Neural cell (in vitro differentiated cells): ENCODE results near the gene ZNF514. TPM values are rescaled to one million over a fixed set of nuclear protein-coding genes. Genes with fewer than 3 reads are reported as not detected.
A peak's percentile ranks its signal among the peaks of the same experiment; 100 is the strongest.

Experiments used
- H2AFZ ChIP-seq: fragments of 200-600, 300-800 bp; sonication (generic), shearing (Covaris generic); 2 replicates; pipeline ENCODE4 v1.6.0; 2014; ENCODE audit warnings: low read depth, mild to moderate bottlenecking, antibody characterized with exemption, low read length, moderate library complexity
- H3F3A ChIP-seq: fragments of 200-600 bp; shearing (Covaris generic); 2 replicates; pipeline ENCODE4 v1.6.1; 2016; ENCODE audit warnings: mild to moderate bottlenecking, moderate library complexity, mixed read lengths, antibody characterized with exemption, low read length; ENCODE audit not compliant: insufficient read depth, poor library complexity, severe bottlenecking
- H3K27ac ChIP-seq: fragments of 200-600, 300-800 bp; sonication (generic), shearing (Covaris generic); 2 replicates; pipeline ENCODE4 v1.5.1; 2014; ENCODE audit warnings: mild to moderate bottlenecking, low read length, moderate library complexity
- H3K27me3 ChIP-seq: fragments of 300-800, 200-600 bp; sonication (generic), shearing (Covaris generic); 2 replicates; pipeline ENCODE4 v1.6.0; 2014; ENCODE audit warnings: mild to moderate bottlenecking, low read depth, low read length, moderate library complexity; ENCODE audit not compliant: insufficient read depth
- H3K36me3 ChIP-seq: fragments of 300-800, 200-600 bp; sonication (generic), shearing (Covaris generic); 2 replicates; pipeline ENCODE4 v1.5.1; 2014; ENCODE audit warnings: mild to moderate bottlenecking, antibody characterized with exemption, low read length, moderate library complexity; ENCODE audit not compliant: insufficient read depth
- H3K4me2 ChIP-seq: fragments of 300-800, 200-600 bp; sonication (generic), shearing (Covaris generic); 2 replicates; pipeline ENCODE4 v1.6.0; 2014; ENCODE audit warnings: mild to moderate bottlenecking, low read length
- H3K4me3 ChIP-seq: fragments of 300-800, 200-600 bp; sonication (generic), shearing (Covaris generic); 2 replicates; pipeline ENCODE4 v1.5.1; 2014; ENCODE audit warnings: mild to moderate bottlenecking, low read length, moderate library complexity
- H3K79me2 ChIP-seq: fragments of 200-600 bp; shearing (Covaris generic); replicated peaks from 2 replicates; pipeline ENCODE4 v1.6.0; 2014; ENCODE audit warnings: mild to moderate bottlenecking, low read length, moderate library complexity; ENCODE audit not compliant: insufficient read depth
- H3K9ac ChIP-seq: fragments of 300-800, 200-600 bp; sonication (generic), shearing (Covaris generic); 2 replicates; pipeline ENCODE4 v1.6.1; 2016; ENCODE audit warnings: mild to moderate bottlenecking, low read length, mixed read lengths
- H3K9me2 ChIP-seq: fragments of 200-600 bp; shearing (Covaris generic); 2 replicates; pipeline ENCODE4 v1.6.1; 2016; ENCODE audit warnings: mild to moderate bottlenecking, low read length, mixed read lengths; ENCODE audit not compliant: insufficient read depth
- H3K9me3 ChIP-seq: fragments of 200-600, 300-800 bp; sonication (generic), shearing (Covaris generic); 2 replicates; pipeline ENCODE4 v1.6.1; 2016; ENCODE audit warnings: mild to moderate bottlenecking, mixed run types, low read length, moderate library complexity, mixed read lengths
- H4K20me1 ChIP-seq: fragments of 200-600 bp; shearing (Covaris generic); 2 replicates; pipeline ENCODE4 v1.6.1; 2016; ENCODE audit warnings: mild to moderate bottlenecking, mixed run types; ENCODE audit not compliant: insufficient read depth
- CTCF ChIP-seq: fragments of 450-650 bp; IDR thresholded peaks from 2 replicates; pipeline ENCODE4 v1.5.1; 2014; ENCODE audit warnings: antibody characterized with exemption, mild to moderate bottlenecking, moderate library complexity; ENCODE audit not compliant: poor library complexity, severe bottlenecking
- EP300 ChIP-seq: fragments of 450-650 bp; conservative IDR thresholded peaks from 2 replicates; pipeline ENCODE4 v1.6.1; 2014; ENCODE audit warnings: antibody characterized with exemption, mild to moderate bottlenecking, moderate library complexity; ENCODE audit not compliant: poor library complexity, severe bottlenecking
- EZH2 ChIP-seq: fragments of 200-600, 300-800 bp; shearing (Covaris generic), sonication (generic); IDR thresholded peaks from 2 replicates; pipeline ENCODE4 v1.6.1; 2014; ENCODE audit warnings: antibody characterized with exemption, low read length, borderline replicate concordance, mild to moderate bottlenecking; ENCODE audit not compliant: insufficient read depth, poor library complexity, severe bottlenecking
- MXI1 ChIP-seq: fragments of 450-650 bp; conservative IDR thresholded peaks from 2 replicates; pipeline ENCODE4 v1.6.1; 2014; ENCODE audit warnings: antibody characterized with exemption, mild to moderate bottlenecking; ENCODE audit not compliant: poor library complexity, severe bottlenecking
- POLR2AphosphoS5 ChIP-seq: IDR thresholded peaks from 2 replicates; pipeline ENCODE4 v1.6.1; 2012
- RAD21 ChIP-seq: fragments of 450-650 bp; conservative IDR thresholded peaks from 2 replicates; pipeline ENCODE4 v1.6.1; 2014; ENCODE audit warnings: antibody characterized with exemption, mild to moderate bottlenecking, moderate library complexity
- REST ChIP-seq: IDR thresholded peaks from 2 replicates; pipeline ENCODE4 v1.6.1; 2012; ENCODE audit warnings: borderline replicate concordance
- SMC3 ChIP-seq: fragments of 450-650 bp; conservative IDR thresholded peaks from 2 replicates; pipeline ENCODE4 v1.6.1; 2014; ENCODE audit warnings: antibody characterized with exemption, mild to moderate bottlenecking, moderate library complexity; ENCODE audit not compliant: poor library complexity
- TAF1 ChIP-seq: IDR thresholded peaks from 2 replicates; pipeline ENCODE4 v1.6.1; 2012; ENCODE audit warnings: low read depth
- polyA plus RNA-seq: library from polyadenylated mRNA; depleted of rRNA; stranded (reverse); fragments of >200 nt; gene quantifications from 2 replicates; pipeline ENCODE4 v1.2.3, GENCODE V29; 2014

Gene ZNF514
- polyA plus RNA-seq, 1 donor from 2014 or later, result 32.8 TPM

GRCh38 chr2:95121093-95121406, 38.6 kb downstream of the ZNF514 start:
- H3K9me2 ChIP-seq, result no peaks in the 10 kb centered on the region
- H3K27ac ChIP-seq, result peak overlapping the region; percentile 76
- H3K27me3 ChIP-seq, result no peaks in the 10 kb centered on the region
- H2AFZ ChIP-seq, result peak overlapping the region; percentile 97
- TF ChIP-seq EZH2 (no peak), SMC3 (no peak), EP300 (no peak), CTCF (no peak), POLR2AphosphoS5 (no peak), REST (no peak), TAF1 (no peak), RAD21 (no peak), MXI1 (no peak)
- H3K9ac ChIP-seq, result peak overlapping the region; percentile 87
- H4K20me1 ChIP-seq, result no peaks in the 10 kb centered on the region
- H3K79me2 ChIP-seq, result peaks cover 23% of the 10 kb centered on the region
- H3F3A ChIP-seq, result no peaks in the 10 kb centered on the region
- H3K4me2 ChIP-seq, result peak overlapping the region; percentile 85
- H3K4me3 ChIP-seq, result peak overlapping the region; percentile 93
- H3K36me3 ChIP-seq, result peaks cover 4% of the 10 kb centered on the region
- no peaks in the 10 kb centered on the region for H3K9me3 ChIP-seq

GRCh38 chr2:95115418-95115817, 44.2 kb downstream of the ZNF514 start:
- Histone ChIP-seq H3K79me2 (peaks cover 15% of the 10 kb centered on the region), H3K9me3 (no peaks in the 10 kb centered on the region), H3K36me3 (peaks cover 4% of the 10 kb centered on the region), H3K4me3 (no peak overlapping the region), H3K4me2 (no peak overlapping the region), H3K27me3 (no peaks in the 10 kb centered on the region), H2AFZ (no peak overlapping the region), H3K9ac (no peak overlapping the region), H3K27ac (no peak overlapping the region), H3K9me2 (no peaks in the 10 kb centered on the region), H3F3A (no peaks in the 10 kb centered on the region), H4K20me1 (no peaks in the 10 kb centered on the region)
- TF ChIP-seq EP300 (no peak), SMC3 (no peak), POLR2AphosphoS5 (no peak), MXI1 (no peak), RAD21 (peak; percentile 57), EZH2 (no peak), CTCF (peak; percentile 63)
